Esophagus muscularis mucosa (tissue), 4 donors: ENCODE results near the gene LHX3. TPM values are rescaled to one million over a fixed set of nuclear protein-coding genes. Genes with fewer than 3 reads are reported as not detected.

Experiments
- DNase-seq: peaks from one replicate; pipeline ENCODE4 v3.0.0-alpha.2; 2017; ENCODE audit errors: extremely low spot score
- H3K27ac ChIP-seq, 4 donors: fragments of 200-600 bp; sonication (generic); replicated peaks in 1 of 4; 1 replicate in 3 of 4; 2 replicates in 1 of 4; pipeline ENCODE4 v1.5.1; 2016 to 2019; ENCODE audit warnings: mild to moderate bottlenecking in 1 of 4
- H3K27me3 ChIP-seq, 4 donors: fragments of 200-600 bp; sonication (generic); one replicate each; pipeline versions ENCODE4 v1.5.1 to v1.6.0; 2016 to 2019
- H3K36me3 ChIP-seq, 4 donors: fragments of 200-600 bp; sonication (generic); one replicate each; pipeline ENCODE4 v1.5.1; 2016 to 2019
- H3K4me1 ChIP-seq, 4 donors: fragments of 200-600 bp; sonication (generic); one replicate each; pipeline ENCODE4 v1.5.1; 2016 to 2019
- H3K4me3 ChIP-seq, 4 donors: fragments of 200-600 bp; sonication (generic); 1 replicate in 2 of 4; 2 replicates in 2 of 4; pipeline ENCODE4 v1.5.1; 2016 to 2019; ENCODE audit warnings: mild to moderate bottlenecking in 4 of 4, moderate library complexity in 1 of 4
- H3K9me3 ChIP-seq, 4 donors: fragments of 200-600 bp; sonication (generic); 1 replicate in 3 of 4; 2 replicates in 1 of 4; pipeline ENCODE4 v1.5.1; 2016 to 2019
- CTCF ChIP-seq, 3 experiments: fragments of 200-600 bp in 2 of 3; fragments of 450-650 bp in 1 of 3; sonication (generic) in 2 of 3; IDR thresholded peaks; one replicate each; pipeline ENCODE4 v1.5.1; 2017 to 2019; ENCODE audit warnings: antibody characterized with exemption in 3 of 3, mild to moderate bottlenecking in 2 of 3, moderate library complexity in 1 of 3
- EP300 ChIP-seq: sonication (generic); formaldehyde crosslinking; IDR thresholded peaks from one replicate; pipeline ENCODE4 v1.6.1; 2017; ENCODE audit warnings: antibody characterized with exemption
- POLR2A ChIP-seq: fragments of 450-650 bp; IDR thresholded peaks from one replicate; pipeline ENCODE4 v1.6.1; 2017; ENCODE audit warnings: antibody characterized with exemption, moderate library complexity, mild to moderate bottlenecking, low read depth
- POLR2AphosphoS5 ChIP-seq, 2 donors: sonication (generic); formaldehyde crosslinking; IDR thresholded peaks; one replicate each; pipeline ENCODE4 v1.6.1; 2017; ENCODE audit warnings: antibody characterized with exemption in 2 of 2
- WGBS: methylation state at CpG from one replicate; pipeline ENCODE4 v1.1.5; 2018; 5-methylcytosine and 5-hydroxymethylcytosine counted together
- intact Hi-C: fragments of 100-400 bp; cut with DNase I; formaldehyde crosslinking; loops from one replicate; pipeline ENCODE4 v1.15.1; 2023
- total RNA-seq, 4 donors: library from RNA; depleted of rRNA; stranded (reverse); fragments of >200 nt; gene quantifications; one replicate each; pipeline versions ENCODE4 v1.1.0 to v1.2.1, GENCODE V29; 2016

The LHX3 gene
- total RNA-seq, 4 donors from 2014 or later, result not detected

- H3K27me3 ChIP-seq, result peaks cover 0 to 61% (median 7%) of the 10 kb centered on the region in 4 donors
Observed at GRCh38 chr9:136155576-136155975, 49.4 kb downstream of the LHX3 start.

GRCh38 chr9:136154943-136155342 lies 50.0 kb downstream of the LHX3 start:
- Histone ChIP-seq H3K27me3 (peaks cover 0 to 55% (median 7%) of the 10 kb centered on the region in 4 donors), H3K4me1 (no peaks in the 10 kb centered on the region)
- 87% methylated on average over 14 of the region's 14 CpGs for WGBS

More at GRCh38 chr9:136155576-136155975, 49.4 kb downstream of the LHX3 start:
- intact Hi-C loops, result no loop called here
- Histone ChIP-seq H3K9me3 (no peaks in the 10 kb centered on the region), H3K27ac (no peak overlapping the region), H3K4me3 (no peak overlapping the region), H3K36me3 (no peaks in the 10 kb centered on the region), H3K4me1 (no peaks in the 10 kb centered on the region)
- DNase-seq, result no peak
- 84% methylated on average over 17 of the region's 17 CpGs for WGBS
- no peak for TF ChIP-seq EP300
- no peak for TF ChIP-seq POLR2AphosphoS5 (IDR thresholded peaks at IDR 0.05)
- no peak for TF ChIP-seq CTCF (IDR thresholded peaks at IDR 0.05)
- TF ChIP-seq POLR2A, result no peak

GRCh38 chr9:136153381-136154065 lies 51.4 kb downstream of the LHX3 start:
- Histone ChIP-seq H3K36me3 (no peaks in the 10 kb centered on the region), H3K4me3 (no peak overlapping the region), H3K27ac (no peak overlapping the region), H3K9me3 (no peaks in the 10 kb centered on the region), H3K27me3 (peaks cover 0 to 49% (median 7%) of the 10 kb centered on the region in 4 donors), H3K4me1 (no peaks in the 10 kb centered on the region)
- WGBS, result 63% methylated on average over 11 of the region's 24 CpGs
- intact Hi-C loops, result no loop called here
- TF ChIP-seq CTCF (IDR thresholded peaks at IDR 0.05), result no peak
- DNase-seq, result no peak

More at GRCh38 chr9:136154943-136155342, 50.0 kb downstream of the LHX3 start:
- intact Hi-C loops, result no loop called here
- Histone ChIP-seq H3K9me3 (no peaks in the 10 kb centered on the region), H3K36me3 (no peaks in the 10 kb centered on the region), H3K27ac (no peak overlapping the region), H3K4me3 (no peak overlapping the region)
- no peak for TF ChIP-seq POLR2AphosphoS5 (IDR thresholded peaks at IDR 0.05)
- TF ChIP-seq CTCF (IDR thresholded peaks at IDR 0.05), result no peak
- TF ChIP-seq EP300, result no peak
- TF ChIP-seq POLR2A, result no peak
- DNase-seq, result no peak

GRCh38 chr9:136152931-136153330 lies 52.0 kb downstream of the LHX3 start:
- Histone ChIP-seq H3K4me1 (peaks cover 0 to 6% (median 2%) of the 10 kb centered on the region in 4 donors), H3K36me3 (no peaks in the 10 kb centered on the region), H3K4me3 (no peak overlapping the region), H3K27ac (no peak overlapping the region), H3K9me3 (no peaks in the 10 kb centered on the region), H3K27me3 (peaks cover 0 to 49% (median 7%) of the 10 kb centered on the region in 4 donors)
- WGBS, result 86% methylated on average over 5 of the region's 12 CpGs
- no peak for TF ChIP-seq POLR2AphosphoS5 (IDR thresholded peaks at IDR 0.05)
- no peak for TF ChIP-seq CTCF (IDR thresholded peaks at IDR 0.05)
- no peak for TF ChIP-seq EP300
- no peak for TF ChIP-seq POLR2A
- intact Hi-C loops, result no loop called here
- no peak for DNase-seq

GRCh38 chr9:136152543-136152866 lies 52.4 kb downstream of the LHX3 start:
- no peak overlapping the region for H3K27ac ChIP-seq
- no peak for DNase-seq
- no peaks in the 10 kb centered on the region for H3K9me3 ChIP-seq
- TF ChIP-seq POLR2A, result no peak
- no peak for TF ChIP-seq CTCF (IDR thresholded peaks at IDR 0.05)
- TF ChIP-seq POLR2AphosphoS5 (IDR thresholded peaks at IDR 0.05), result no peak
- no peak for TF ChIP-seq EP300
- intact Hi-C loops, result no loop called here
- H3K27me3 ChIP-seq, result peaks cover 0 to 49% (median 8%) of the 10 kb centered on the region in 4 donors
- H3K36me3 ChIP-seq, result no peaks in the 10 kb centered on the region
- WGBS, result 81% methylated on average over 4 of the region's 4 CpGs
- peaks cover 0 to 8% (median 2%) of the 10 kb centered on the region in 4 donors for H3K4me1 ChIP-seq
- no peak overlapping the region for H3K4me3 ChIP-seq
